HG03439 (cell line): ENCODE results near the gene PACRG.

Experiments
- ATAC-seq: cut with Tn5 transposase; IDR thresholded peaks from one replicate; pipeline ENCODE4 v1.9.1; 2021; ENCODE audit warnings: mild to moderate bottlenecking, moderate library complexity; ENCODE audit not compliant: unreplicated experiment

The PACRG gene

GRCh38 chr6:163340201-163340887, 612.6 kb downstream of the PACRG start:
- no peak for ATAC-seq

DNA sequence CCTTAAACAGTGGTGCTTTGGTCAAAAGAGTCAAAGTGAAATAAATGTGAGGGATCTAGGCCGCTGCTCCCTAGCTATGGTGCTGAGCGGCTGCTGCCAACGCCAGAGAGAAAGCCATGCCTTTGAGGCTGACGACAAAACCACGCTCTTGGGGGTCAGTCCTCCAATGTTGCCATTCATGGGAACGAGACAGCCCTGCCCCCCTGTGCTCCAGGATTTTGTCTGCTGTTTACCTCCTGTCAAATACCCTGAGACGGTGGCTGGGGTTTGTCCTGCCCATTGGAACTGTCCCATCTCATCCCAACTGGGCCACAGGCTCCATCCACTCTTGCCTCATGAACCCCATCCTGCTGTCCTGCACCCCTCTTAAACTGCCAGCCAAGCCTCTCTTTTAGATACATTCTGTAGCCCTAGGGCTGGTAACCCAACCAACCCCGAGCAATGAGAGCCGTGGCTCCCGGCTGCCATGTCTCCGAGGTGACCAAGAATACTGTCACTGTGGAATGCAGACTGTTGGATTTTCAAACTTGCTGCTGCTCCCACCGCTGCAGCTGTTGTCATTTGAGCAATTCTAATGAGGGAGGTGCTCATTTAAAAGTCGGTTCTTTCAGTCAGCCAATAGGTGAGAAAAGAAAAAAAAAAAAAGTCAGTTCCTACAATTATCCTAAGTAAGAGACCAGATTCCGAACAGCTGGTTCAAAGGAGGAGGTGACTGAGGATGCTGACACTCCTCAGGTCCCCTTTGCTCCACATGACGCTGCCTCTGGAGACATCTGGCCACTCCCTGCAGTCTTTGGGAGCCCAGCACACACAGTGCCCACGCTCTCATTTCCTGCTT, 613.7 kb downstream of the PACRG start:
- no peak for ATAC-seq

DNA sequence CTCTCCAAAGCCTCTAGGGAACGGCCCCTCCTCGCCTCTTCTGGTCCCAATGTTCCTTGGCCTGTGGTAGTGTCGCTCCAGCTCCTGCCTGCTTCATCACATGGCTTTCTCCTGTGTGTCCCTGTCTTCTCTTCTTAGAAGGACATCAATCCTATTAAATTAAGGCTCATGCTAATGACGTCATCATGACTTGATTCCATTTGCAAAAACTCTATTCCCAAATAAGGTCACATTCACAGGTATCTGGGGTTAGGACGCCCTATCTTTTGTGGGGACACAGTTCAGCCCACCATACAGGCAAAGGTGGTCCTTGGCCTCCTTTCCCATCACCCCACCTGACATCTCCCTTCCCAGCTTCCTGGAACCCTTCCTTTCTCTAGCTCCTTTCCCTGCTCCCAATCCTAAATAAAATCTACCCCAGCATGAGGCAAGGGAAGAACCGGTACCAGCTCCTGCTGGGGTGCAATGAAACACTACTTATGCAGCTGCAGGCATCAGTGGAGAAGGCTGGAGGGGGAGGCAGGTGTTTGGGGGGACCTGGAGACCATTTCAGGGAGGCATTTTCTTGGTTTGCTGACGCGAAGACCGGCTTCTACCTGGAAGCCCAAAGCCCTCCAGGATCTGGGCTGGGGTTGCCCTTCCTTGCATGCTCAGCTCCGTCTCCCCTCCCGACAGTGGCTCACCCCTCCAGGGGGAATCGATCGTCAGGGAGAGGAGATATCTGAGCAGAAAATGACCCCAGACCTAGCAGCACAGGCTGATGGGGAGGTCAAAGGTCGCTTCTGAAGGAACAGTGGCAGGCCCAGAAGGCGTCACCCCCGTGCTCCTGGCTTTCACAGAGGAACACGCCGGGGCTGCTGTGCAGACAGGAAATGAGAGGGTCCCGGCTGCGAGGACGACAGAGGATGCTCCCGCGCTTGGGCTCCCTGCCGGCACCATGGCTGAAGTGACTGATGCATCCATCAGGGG, 615.1 kb downstream of the PACRG start:
- ATAC-seq: no peak

GRCh38 chr6:163343609-163344008, 615.8 kb downstream of the PACRG start:
- no peak for ATAC-seq

GRCh38 chr6:163344411-163344810, 616.6 kb downstream of the PACRG start:
- ATAC-seq: no peak

DNA sequence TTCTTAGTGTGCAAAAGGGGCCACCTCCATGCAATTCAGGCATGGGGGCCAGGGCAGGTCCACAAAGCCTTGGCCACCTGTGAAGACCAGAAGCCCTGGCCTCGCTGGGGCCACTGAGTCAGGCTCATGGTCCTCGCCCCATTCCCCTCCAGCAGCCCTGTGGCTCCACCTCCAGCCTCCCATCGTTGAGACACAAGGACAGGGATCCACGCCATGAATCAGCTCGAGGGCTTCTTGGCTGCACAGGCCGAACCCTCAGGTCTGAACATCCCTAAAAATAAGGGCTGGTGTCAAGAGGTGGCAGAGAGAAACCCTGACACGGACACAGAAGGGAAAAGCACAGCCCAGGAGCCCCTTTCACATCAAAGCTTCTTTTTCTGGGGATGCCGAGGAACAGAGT, 618.2 kb downstream of the PACRG start:
- ATAC-seq: no peak

- no peak for ATAC-seq
Measured at GRCh38 chr6:163346497-163346961, 618.8 kb downstream of the PACRG start.

- no peak for ATAC-seq
Measured at GRCh38 chr6:163347021-163347446, 619.3 kb downstream of the PACRG start.

DNA sequence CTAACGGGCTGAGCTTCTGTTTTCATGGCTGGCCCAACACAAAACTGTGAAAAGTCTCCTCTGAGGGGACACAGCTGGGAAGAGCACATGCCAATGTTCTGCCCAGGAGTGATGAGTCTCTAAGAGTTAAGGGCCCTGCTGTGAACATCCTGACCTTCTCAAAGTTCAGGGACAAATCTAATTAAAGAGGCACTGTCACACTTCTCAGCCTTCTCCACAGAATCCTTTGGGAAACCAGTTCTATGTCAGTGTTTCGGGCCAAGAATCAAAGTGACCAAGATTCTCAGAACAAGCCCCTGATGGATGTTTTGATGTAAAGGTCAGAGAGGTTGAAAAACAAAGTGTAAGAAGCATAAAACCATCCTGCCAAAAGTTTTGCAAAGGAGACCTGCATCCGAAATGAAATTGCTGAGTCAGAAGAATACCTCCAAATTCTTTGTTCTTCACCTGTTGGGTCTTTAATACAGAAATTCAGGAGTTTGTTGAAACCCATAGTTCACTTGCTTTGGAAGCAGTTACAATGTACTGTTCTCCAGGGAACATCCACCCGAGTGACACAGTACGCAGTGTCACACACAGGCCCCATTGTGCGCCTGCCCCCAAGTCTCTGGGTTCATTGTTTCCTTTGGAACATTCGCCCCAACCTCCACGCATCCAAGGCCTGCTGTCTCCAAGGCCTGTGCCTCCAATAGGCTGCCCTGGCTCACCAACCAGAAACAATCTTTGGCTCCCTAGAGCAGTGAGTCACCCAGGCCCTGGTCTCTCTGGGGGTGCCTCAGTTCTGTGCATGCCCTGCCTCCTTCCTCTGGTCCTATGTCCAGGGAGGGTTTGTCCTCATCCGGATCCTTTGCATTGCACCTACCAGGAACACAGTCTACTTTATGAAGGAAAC, 621.3 kb downstream of the PACRG start:
- ATAC-seq: no peak

- no peak for ATAC-seq
Measured at GRCh38 chr6:163349696-163350095, 621.9 kb downstream of the PACRG start.

- ATAC-seq: no peak
Measured at GRCh38 chr6:163351013-163351412, 623.2 kb downstream of the PACRG start.

- no peak for ATAC-seq
Measured at GRCh38 chr6:163352011-163352685, 624.4 kb downstream of the PACRG start.

DNA sequence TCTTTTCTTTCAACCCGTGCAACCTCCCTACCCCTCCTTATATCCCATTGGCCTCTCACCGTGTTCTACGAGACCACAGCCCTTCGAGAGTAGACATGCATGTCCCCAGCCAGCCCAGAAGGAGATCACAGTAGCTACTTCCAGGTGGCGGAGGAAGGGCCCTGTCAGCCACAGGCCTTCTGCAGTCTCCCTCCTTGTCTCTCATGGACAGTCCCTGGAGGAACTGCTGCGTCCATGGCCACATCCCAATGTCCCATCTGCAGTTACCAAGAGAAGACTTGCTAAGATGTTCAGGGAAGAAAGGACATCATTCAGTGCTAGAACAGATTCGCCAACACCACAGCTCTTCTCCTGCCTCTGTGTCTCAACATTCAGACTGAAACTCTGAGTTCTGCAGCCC, 625.2 kb downstream of the PACRG start:
- no peak for ATAC-seq

DNA sequence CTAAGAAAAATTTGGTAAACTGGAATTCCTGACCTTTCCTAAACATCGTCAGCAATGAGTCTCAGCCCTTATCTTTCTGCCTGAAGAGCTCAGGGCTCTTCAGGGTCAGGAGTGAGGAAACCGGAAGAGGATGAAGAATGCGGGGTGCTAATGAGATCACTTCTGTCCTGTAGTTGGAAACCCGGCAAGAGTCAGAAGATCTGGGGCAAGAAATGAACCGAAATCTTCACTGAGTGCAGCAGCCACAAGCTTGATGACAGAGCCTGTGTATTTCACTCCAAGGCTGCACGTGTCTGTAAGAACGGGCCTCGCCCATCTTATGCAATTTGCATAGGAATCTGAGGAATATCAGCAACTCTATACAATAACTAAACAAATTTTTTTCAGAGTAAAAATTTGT, 626.3 kb downstream of the PACRG start:
- no peak for ATAC-seq

GRCh38 chr6:163354761-163355425, 627.1 kb downstream of the PACRG start:
- no peak for ATAC-seq

- ATAC-seq: no peak
Measured at GRCh38 chr6:163355426-163355991, 627.7 kb downstream of the PACRG start.

DNA sequence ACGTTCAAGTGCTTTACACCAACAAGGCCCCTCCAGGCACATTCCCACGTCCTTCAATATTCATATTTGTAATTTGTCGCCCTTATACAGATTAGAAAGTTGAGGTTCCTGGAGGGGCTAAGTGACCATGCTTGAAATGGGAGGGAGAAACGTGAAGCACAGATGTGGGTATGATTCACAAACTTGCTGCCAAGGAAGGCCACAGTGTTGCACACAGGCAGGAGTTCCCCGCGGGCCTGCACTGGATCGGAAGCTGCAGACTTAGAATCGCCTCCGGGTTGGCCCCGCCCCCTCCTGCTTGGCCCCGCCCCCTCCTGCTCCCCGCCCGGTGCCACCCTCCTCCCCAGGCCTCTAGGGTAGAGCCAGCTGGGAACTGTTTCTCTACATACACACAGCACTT, 628.5 kb downstream of the PACRG start:
- ATAC-seq: no peak

- ATAC-seq: no peak
Measured at GRCh38 chr6:163356743-163357142, 629.0 kb downstream of the PACRG start.

GRCh38 chr6:163364641-163365040, 636.9 kb downstream of the PACRG start:
- no peak for ATAC-seq
